ENCODE measurements around the gene CYB561A3. TPM values are rescaled to one million over a fixed set of nuclear protein-coding genes. Genes with fewer than 3 reads are reported as not detected.

Gene CYB561A3
- total RNA-seq, 6 donors from 2014 or later, result 30.3 to 113 (median 50.4) TPM

GRCh38 chr11:61333550-61334433 is 27.9 kb downstream of the CYB561A3 start:
- 29 to 35% methylated on average over 15 to 18 of the region's 19 CpGs for WGBS, 2 donors
- peaks cover 24 to 34% (median 31%) of the 10 kb centered on the region in 4 donors for H3K4me1 ChIP-seq
- H3K9me3 ChIP-seq, result no peaks in the 10 kb centered on the region
- H3K36me3 ChIP-seq, result peaks cover 5 to 18% (median 9%) of the 10 kb centered on the region in 4 donors
- no peak for ATAC-seq (ENCODE audit: low FRiP score in 2 of 2)
- H3K27me3 ChIP-seq, result no peaks in the 10 kb centered on the region
- TF ChIP-seq EP300 (IDR thresholded peaks at IDR 0.05) (no peak), POLR2AphosphoS5 (IDR thresholded peaks at IDR 0.05) (no peak), CTCF (IDR thresholded peaks at IDR 0.05) (no peak), POLR2A (IDR thresholded peaks at IDR 0.05) (no peak)
- peak overlapping the region; percentile 84 to 96 (median 91) for H3K27ac ChIP-seq
- DNase-seq, result no peak
- H3K4me3 ChIP-seq, result peak overlapping the region; percentile 56 to 98 (median 84)

DNA sequence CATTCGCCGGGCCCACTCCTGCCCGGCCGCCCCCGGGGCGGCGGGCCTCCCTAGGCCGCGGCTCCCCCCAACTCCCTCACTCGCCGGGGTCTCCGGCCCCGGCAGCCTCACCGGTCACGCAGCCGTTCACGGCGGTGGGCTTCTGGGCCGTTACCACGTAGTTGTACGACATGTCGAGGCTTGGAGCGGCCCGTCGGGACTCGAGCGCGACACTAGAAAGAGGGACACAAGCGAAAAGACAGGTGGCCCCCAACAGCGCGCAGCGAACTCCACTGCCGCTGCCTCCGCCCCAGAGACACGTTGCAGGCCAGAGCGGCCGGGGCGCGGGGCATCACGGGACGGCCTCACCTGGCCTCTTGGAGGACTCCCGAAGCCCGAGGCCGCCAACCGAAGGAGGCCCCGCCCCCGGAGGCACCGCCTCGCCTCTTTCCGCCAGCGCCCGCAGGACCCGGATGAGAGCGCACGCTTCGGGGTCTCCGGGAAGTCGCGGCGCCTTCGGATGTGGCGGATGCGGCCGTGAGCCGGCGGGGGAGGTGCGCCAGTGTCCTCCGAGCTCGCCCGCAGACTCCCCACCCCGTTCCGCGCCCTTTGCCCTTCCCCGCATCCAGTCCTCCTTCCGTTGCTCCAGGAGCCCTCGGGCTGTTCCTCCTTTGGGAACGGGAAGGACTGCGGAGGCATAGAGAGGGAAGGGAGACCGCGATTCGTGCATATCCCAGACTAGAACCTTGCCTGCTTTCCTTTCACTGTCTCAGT is 28.7 kb downstream of the CYB561A3 start, which contains the start of the genes DDB1 and TKFC:
Gene DDB1 (minus strand): TSS at position 309 of the 753 bp plus-strand sequence. CDS start 137 bp downstream, at position 172.
Gene TKFC (plus strand): TSS at position 432 of the 753 bp plus-strand sequence. CDS start 1,501 bp downstream, outside the sequence.
- Histone ChIP-seq H3K4me3 (peak within 1 kb of the TSS; percentile 56 to 98 (median 84)), H3K27ac (peak within 1 kb of the TSS; percentile 84 to 96 (median 91)), H3K27me3 (no peaks in the 10 kb centered on the region), H3K9me3 (no peaks in the 10 kb centered on the region), H3K4me1 (peaks cover 24 to 34% (median 31%) of the 10 kb centered on the region in 4 donors), H3K36me3 (peaks cover 5 to 21% (median 13%) of the 10 kb centered on the region in 4 donors)
- ATAC-seq (ENCODE audit: low FRiP score in 2 of 2) (peak; percentile 96 to 97), DNase-seq (peak; percentile 97 to 99)
- WGBS, 2 donors, result 0 to 1% methylated on average over 5 to 42 of the region's 81 CpGs
- TF ChIP-seq POLR2A (IDR thresholded peaks at IDR 0.05) (peak in 3 of 4 donors; percentile 73 to 89 (median 80)), EP300 (IDR thresholded peaks at IDR 0.05) (peak in 1 of 4 donors; percentile 52), CTCF (IDR thresholded peaks at IDR 0.05) (peak in 1 of 6 experiments; percentile 30), POLR2AphosphoS5 (IDR thresholded peaks at IDR 0.05) (peak; percentile 64 to 91)

- peaks cover 5 to 27% (median 14%) of the 10 kb centered on the region in 4 donors for H3K36me3 ChIP-seq
- ATAC-seq (ENCODE audit: low FRiP score in 2 of 2), result peak in 1 of 2 donors; percentile 14
- H3K27me3 ChIP-seq, result no peaks in the 10 kb centered on the region
- WGBS, 2 donors, result 1% methylated on average over 9 to 12 of the region's 24 CpGs
- TF ChIP-seq POLR2AphosphoS5 (IDR thresholded peaks at IDR 0.05), result no peak
- no peak for TF ChIP-seq POLR2A (IDR thresholded peaks at IDR 0.05)
- TF ChIP-seq EP300 (IDR thresholded peaks at IDR 0.05), result no peak
- no peak for TF ChIP-seq CTCF (IDR thresholded peaks at IDR 0.05)
- DNase-seq, result no peak
- H3K4me1 ChIP-seq, result peaks cover 24 to 34% (median 31%) of the 10 kb centered on the region in 4 donors
- peak overlapping the region; percentile 84 to 96 (median 91) for H3K27ac ChIP-seq
- H3K9me3 ChIP-seq, result no peaks in the 10 kb centered on the region
- H3K4me3 ChIP-seq, result peak overlapping the region; percentile 56 to 98 (median 84)
Measured at GRCh38 chr11:61332281-61332796, 29.3 kb downstream of the CYB561A3 start.

DNA sequence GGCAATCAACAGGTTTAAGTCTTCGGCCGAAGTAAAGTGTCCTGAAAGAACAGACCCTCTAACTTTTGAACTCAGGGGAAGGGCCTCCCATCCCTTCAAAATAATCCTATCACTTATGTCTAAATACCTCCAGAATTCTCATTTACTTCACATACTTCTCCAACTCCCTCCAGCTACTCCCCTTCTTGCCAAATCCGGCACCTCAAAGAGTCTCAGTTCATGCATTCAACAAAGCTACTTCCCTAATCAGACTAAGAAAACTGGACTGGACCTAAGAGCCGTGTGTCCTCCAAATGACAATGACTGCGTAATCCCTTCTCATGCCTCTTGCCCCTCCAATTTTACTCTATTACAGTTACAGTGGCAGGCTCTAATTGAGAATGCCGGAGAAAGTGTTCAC is 30.0 kb downstream of the CYB561A3 start:
- Histone ChIP-seq H3K4me1 (peaks cover 23 to 34% (median 31%) of the 10 kb centered on the region in 4 donors), H3K27me3 (no peaks in the 10 kb centered on the region), H3K9me3 (no peaks in the 10 kb centered on the region), H3K36me3 (peaks cover 5 to 34% (median 19%) of the 10 kb centered on the region in 4 donors), H3K27ac (peak overlapping the region in 1 of 4 donors; percentile 88), H3K4me3 (peak overlapping the region; percentile 56 to 98 (median 84))
- no peak for ATAC-seq (ENCODE audit: low FRiP score in 2 of 2)
- DNase-seq, result no peak
- no peak for TF ChIP-seq CTCF (IDR thresholded peaks at IDR 0.05)
- WGBS, 2 donors, result 63 to 66% methylated on average over 6 of the region's 6 CpGs

All from upper lobe of left lung (tissue), 6 donors.